GM12864 (cell line): ENCODE measurements around the gene ST6GALNAC1.

Source experiments
- DNase-seq: peaks from one replicate; pipeline ENCODE4 v3.0.0-alpha.2; 2011; ENCODE audit warnings: low read depth
- H3K4me3 ChIP-seq: 2 replicates; pipeline ENCODE4 v1.5.1; 2011; ENCODE audit warnings: mild to moderate bottlenecking, low read depth, low read length, control low read depth
- CTCF ChIP-seq: IDR thresholded peaks from 2 replicates; pipeline ENCODE4 v1.5.1; 2011; ENCODE audit warnings: low read depth, mild to moderate bottlenecking, moderate library complexity, low read length, control low read depth, inconsistent platforms; ENCODE audit errors: missing control alignments

ST6GALNAC1 gene

DNA sequence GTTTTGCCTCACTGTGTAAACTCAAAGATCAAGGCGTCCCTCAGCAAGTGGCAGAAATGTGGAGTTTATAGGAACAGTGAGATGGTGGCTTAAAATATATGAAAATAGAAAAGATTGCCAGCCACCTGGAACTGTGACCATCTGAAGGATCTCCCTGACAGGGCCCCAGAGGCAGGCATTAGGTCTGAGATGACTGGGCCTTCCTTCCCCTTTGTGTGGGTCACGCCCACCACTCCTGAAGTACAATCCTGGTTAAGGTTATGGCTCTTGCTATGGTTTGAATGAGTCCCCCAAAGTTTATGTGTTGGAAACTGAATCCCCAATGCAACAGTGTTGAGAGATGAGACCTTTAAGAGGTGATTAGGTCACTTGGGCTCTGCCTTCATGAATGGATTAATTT is 64.3 kb downstream of the ST6GALNAC1 start:
- DNase-seq = no peak
- H3K4me3 ChIP-seq = no peak overlapping the region
- no peak for TF ChIP-seq CTCF

DNA sequence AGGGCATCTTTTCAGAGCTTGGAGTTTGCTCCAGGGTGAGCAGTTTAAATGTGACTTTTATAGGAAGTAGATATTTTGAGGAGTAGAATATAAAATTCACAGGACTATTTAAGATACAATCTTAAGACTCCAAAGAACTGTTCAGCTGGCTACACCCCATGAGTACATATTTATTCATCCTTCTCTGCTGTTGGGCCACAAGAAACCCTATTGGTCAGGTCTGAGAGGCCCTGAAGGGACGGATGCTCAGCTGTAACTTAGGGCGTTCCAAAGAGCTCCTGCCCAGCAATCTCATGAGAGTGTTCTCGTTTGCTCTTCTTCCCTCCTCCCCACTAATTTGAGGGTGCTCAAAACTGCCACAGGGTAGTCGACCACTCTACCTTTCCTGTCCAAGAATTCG is 65.2 kb downstream of the ST6GALNAC1 start:
- DNase-seq = no peak
- no peak overlapping the region for H3K4me3 ChIP-seq
- no peak for TF ChIP-seq CTCF

DNA sequence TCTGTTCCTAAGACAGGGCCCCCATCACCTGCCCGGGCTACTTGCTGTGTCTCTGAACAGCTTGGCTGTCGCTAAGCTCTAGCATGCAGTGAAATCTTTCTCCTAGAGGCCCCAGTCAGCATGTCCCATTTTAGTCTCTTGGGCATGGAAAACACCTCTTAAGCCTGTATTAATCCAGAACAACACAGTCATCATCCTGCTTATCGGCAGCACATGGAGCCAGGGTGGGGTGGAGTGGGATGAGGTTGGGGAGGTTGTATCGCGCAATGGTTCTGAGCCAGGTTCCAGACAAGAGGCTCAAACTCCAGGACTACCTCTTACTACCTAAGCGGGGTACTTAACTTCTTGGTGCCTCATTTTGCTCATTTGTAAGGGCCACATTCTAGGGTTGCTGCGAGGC is 65.7 kb downstream of the ST6GALNAC1 start:
- H3K4me3 ChIP-seq = no peak overlapping the region
- no peak for DNase-seq
- TF ChIP-seq CTCF = no peak

- no peak overlapping the region for H3K4me3 ChIP-seq
- no peak for TF ChIP-seq CTCF
- no peak for DNase-seq
Observed at GRCh38 chr17:76576189-76576588, 67.4 kb downstream of the ST6GALNAC1 start.

- no peak for DNase-seq
- H3K4me3 ChIP-seq = no peak overlapping the region
- no peak for TF ChIP-seq CTCF
Observed at GRCh38 chr17:76575570-76575969, 68.0 kb downstream of the ST6GALNAC1 start.
